ENCODE data around the gene SLC26A5.

Gene SLC26A5

DNA sequence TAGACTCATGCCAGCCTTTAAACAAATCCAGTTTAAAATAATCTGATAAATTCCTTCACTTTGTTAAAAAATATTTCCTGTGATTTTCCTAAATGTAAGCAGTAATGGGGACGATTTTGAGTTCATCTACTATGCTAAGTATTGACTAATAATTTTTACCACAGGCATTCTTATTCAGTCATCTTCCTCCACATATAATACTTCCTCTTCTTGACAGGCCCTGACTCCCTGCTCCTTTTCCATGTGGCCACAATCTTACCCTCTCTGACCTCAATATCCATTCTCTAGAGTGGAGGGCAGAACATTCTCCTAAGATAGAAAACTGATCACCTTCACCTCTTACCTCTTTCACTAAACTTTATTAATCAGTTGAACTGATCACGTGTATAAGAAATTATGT lies 109.2 kb downstream of the SLC26A5 start:
- TF ChIP-seq CTCF (IDR thresholded peaks at IDR 0.05): no peak
- Mint-ChIP-seq H3K9me3 (no peaks in the 10 kb centered on the region), H3K27ac (no peak overlapping the region), H3K4me1 (peaks cover under 1% of the 10 kb centered on the region), H3K4me3 (no peak overlapping the region), H3K27me3 (ENCODE audit: low read depth, poor library complexity) (no peaks in the 10 kb centered on the region), H3K36me3 (ENCODE audit: low read depth) (peaks cover 76% of the 10 kb centered on the region)
- DNase-seq: no peak

GRCh38 chr7:103325744-103326143 lies 120.3 kb downstream of the SLC26A5 start:
- TF ChIP-seq CTCF (IDR thresholded peaks at IDR 0.05): no peak
- no peak overlapping the region for H3K27ac Mint-ChIP-seq
- peaks cover 39% of the 10 kb centered on the region for H3K36me3 Mint-ChIP-seq (ENCODE audit: low read depth)
- no peaks in the 10 kb centered on the region for H3K9me3 Mint-ChIP-seq
- H3K27me3 Mint-ChIP-seq (ENCODE audit: low read depth, poor library complexity): no peaks in the 10 kb centered on the region
- no peak for DNase-seq
- no peaks in the 10 kb centered on the region for H3K4me1 Mint-ChIP-seq
- H3K4me3 Mint-ChIP-seq: no peak overlapping the region
